CD4-positive, alpha-beta T cell treated with Interleukin-2 at 100 ng/mL for 4 hours (primary cell): ENCODE data around the gene SNURF.
"Not testable (repeated sequence)": the region's sequence is repeated elsewhere in the genome, so short reads cannot be mapped to it uniquely, and the experiment has no call there.

ENCODE experiments used
- DNase-seq: peaks from one replicate; pipeline ENCODE4 v3.0.0-alpha.2; 2020; ENCODE audit warnings: low spot score

Gene SNURF

GRCh38 chr15:24971052-24971451 lies 16.3 kb downstream of the SNURF start:
- no peak for DNase-seq

- no peak for DNase-seq
These were observed 17.0 kb downstream of the SNURF start for GRCh38 chr15:24971772-24972171.

- DNase-seq = not testable (repeated sequence)
These were observed 17.9 kb downstream of the SNURF start for GRCh38 chr15:24972707-24973106.

- no peak for DNase-seq
These were observed 22.1 kb downstream of the SNURF start for GRCh38 chr15:24976932-24977331.

- DNase-seq = no peak
These were observed 22.9 kb downstream of the SNURF start for GRCh38 chr15:24977686-24978085.

GRCh38 chr15:24985224-24985623 lies 30.4 kb downstream of the SNURF start:
- DNase-seq = no peak

- DNase-seq = no peak
These were observed 31.9 kb downstream of the SNURF start for GRCh38 chr15:24986653-24987052.
